Measurements from ENCODE around the gene INTS13.

Gene INTS13

GRCh38 chr12:26953447-26953846 is 15.7 kb upstream of the INTS13 start:
- no peaks in the 10 kb centered on the region for H3K27me3 ChIP-seq
- TF ChIP-seq, protein P1, sequence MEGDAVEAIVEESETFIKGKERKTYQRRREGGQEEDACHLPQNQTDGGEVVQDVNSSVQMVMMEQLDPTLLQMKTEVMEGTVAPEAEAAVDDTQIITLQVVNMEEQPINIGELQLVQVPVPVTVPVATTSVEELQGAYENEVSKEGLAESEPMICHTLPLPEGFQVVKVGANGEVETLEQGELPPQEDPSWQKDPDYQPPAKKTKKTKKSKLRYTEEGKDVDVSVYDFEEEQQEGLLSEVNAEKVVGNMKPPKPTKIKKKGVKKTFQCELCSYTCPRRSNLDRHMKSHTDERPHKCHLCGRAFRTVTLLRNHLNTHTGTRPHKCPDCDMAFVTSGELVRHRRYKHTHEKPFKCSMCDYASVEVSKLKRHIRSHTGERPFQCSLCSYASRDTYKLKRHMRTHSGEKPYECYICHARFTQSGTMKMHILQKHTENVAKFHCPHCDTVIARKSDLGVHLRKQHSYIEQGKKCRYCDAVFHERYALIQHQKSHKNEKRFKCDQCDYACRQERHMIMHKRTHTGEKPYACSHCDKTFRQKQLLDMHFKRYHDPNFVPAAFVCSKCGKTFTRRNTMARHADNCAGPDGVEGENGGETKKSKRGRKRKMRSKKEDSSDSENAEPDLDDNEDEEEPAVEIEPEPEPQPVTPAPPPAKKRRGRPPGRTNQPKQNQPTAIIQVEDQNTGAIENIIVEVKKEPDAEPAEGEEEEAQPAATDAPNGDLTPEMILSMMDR (IDR thresholded peaks at IDR 0.05; ENCODE audit: low read depth, low read length) = no peak
- no peak overlapping the region for H3K4me3 ChIP-seq (ENCODE audit: low read depth, low read length)
- no peaks in the 10 kb centered on the region for H3K9me3 ChIP-seq
- H3K36me3 ChIP-seq = peaks cover 10% of the 10 kb centered on the region
- H3K4me1 ChIP-seq = no peaks in the 10 kb centered on the region
- DNase-seq = no peak

DNA sequence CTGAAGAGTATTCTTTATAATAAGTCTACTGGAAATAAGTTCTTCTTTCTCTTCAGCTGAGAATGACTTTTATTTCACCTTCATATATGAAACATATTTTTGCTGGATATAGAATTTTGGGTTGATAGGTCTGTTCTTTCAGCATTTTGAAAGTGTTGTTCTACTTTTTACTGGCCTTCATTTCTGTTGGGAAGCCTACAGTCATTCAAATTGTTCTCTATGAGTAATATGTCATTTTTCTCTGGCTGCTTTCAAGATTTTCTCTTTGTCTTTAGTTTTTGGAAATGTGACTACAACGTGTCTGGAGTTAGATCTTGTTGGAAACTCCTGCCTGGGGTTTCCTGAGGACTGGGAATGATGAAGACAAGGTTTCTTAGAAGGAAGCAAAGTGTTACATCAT is 10.5 kb upstream of the INTS13 start:
- no peaks in the 10 kb centered on the region for H3K27me3 ChIP-seq
- H3K4me3 ChIP-seq (ENCODE audit: low read depth, low read length) = no peak overlapping the region
- no peaks in the 10 kb centered on the region for H3K36me3 ChIP-seq
- no peak for DNase-seq
- H3K4me1 ChIP-seq = no peaks in the 10 kb centered on the region
- TF ChIP-seq, protein P1 (IDR thresholded peaks at IDR 0.05; ENCODE audit: low read depth, low read length) = no peak
- no peaks in the 10 kb centered on the region for H3K9me3 ChIP-seq

DNA sequence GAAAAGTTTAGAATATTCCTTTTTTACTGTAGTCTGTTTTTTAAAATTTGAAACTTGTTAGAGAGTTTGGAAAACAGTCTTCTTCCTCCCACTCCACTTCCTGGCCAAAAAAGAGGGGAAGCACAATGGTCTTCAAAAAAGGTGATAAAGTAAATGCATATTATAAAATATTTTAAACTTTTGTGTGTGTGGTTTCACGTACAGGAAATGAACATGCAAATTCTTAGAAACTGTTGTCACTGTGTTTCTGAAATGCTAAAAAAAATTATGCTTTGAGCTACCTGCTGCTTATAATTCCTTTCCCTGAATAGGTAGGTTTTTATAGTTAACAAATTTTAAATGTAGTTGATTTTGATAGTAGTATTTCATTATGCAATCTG is 3.4 kb upstream of the INTS13 start:
- no peak for DNase-seq
- no peaks in the 10 kb centered on the region; the same call in 1 of the 2 replicates for H3K4me1 ChIP-seq
- H3K9me3 ChIP-seq = no peaks in the 10 kb centered on the region
- H3K36me3 ChIP-seq = no peaks in the 10 kb centered on the region
- no peaks in the 10 kb centered on the region for H3K27me3 ChIP-seq
- TF ChIP-seq, protein P1 (IDR thresholded peaks at IDR 0.05; ENCODE audit: low read depth, low read length) = no peak
- no peak overlapping the region for H3K4me3 ChIP-seq (ENCODE audit: low read depth, low read length)

DNA sequence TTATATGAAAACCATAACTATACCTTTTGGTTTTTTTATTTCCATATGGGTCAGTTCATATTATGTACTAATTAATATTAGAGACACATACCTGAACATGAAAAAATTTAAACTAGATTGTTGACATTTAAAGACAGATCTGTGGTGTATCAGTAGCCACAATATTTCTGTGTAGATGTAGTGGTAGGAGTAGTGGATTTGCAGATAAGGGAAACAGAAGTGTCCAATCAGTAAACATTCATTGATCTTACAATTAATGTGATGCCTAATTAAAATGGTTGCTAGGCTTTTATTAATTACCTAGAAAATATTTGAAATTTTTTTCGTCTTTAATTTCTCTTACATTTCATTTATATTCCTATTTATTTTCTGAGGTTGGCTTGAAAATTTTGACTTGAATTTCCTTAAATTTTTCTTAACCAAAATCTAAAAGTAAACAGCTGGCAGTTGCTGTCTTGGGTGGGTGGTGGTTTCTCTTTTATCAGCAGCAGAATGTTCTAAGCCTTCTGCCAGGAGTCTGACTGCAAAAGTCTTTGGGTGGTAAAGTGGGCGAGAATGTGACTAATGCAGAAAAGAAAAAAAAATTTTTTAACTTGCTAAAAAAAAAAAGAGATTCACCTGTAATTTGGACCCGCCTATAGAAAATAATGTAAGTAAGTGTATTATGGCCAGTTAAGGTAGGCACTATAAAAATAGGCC is 2.9 kb upstream of the INTS13 start:
- H3K4me3 ChIP-seq (ENCODE audit: low read depth, low read length) = peak overlapping the region; percentile 97
- no peaks in the 10 kb centered on the region; the same call in 1 of the 2 replicates for H3K4me1 ChIP-seq
- TF ChIP-seq, protein P1 (IDR thresholded peaks at IDR 0.05; ENCODE audit: low read depth, low read length) = no peak
- DNase-seq = no peak
- no peaks in the 10 kb centered on the region for H3K9me3 ChIP-seq
- H3K36me3 ChIP-seq = no peaks in the 10 kb centered on the region
- H3K27me3 ChIP-seq = no peaks in the 10 kb centered on the region

DNA sequence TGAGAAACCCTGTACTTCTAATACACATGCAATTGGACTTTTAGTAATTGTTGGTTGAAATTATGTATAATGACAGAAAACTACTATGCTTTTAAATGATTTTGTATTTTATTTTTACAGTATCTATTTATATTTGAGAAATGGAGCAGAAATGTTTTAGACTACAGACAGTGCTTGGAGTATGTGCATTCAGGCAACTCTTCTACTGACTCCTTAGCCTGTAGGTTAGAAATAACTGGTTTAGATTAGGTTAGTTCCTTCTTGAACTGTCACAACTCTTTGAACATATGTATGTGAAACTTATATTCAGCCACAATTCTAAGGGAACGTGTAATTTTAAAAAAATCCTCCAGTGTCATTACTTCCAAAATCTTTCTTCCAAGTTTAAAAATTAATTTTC is 2.2 kb upstream of the INTS13 start:
- Histone ChIP-seq H3K4me1 (no peaks in the 10 kb centered on the region; the same call in 1 of the 2 replicates), H3K36me3 (no peaks in the 10 kb centered on the region), H3K4me3 (ENCODE audit: low read depth, low read length) (peak overlapping the region; percentile 97), H3K27me3 (no peaks in the 10 kb centered on the region), H3K9me3 (no peaks in the 10 kb centered on the region)
- TF ChIP-seq, protein P1 (IDR thresholded peaks at IDR 0.05; ENCODE audit: low read depth, low read length) = no peak
- no peak for DNase-seq

DNA sequence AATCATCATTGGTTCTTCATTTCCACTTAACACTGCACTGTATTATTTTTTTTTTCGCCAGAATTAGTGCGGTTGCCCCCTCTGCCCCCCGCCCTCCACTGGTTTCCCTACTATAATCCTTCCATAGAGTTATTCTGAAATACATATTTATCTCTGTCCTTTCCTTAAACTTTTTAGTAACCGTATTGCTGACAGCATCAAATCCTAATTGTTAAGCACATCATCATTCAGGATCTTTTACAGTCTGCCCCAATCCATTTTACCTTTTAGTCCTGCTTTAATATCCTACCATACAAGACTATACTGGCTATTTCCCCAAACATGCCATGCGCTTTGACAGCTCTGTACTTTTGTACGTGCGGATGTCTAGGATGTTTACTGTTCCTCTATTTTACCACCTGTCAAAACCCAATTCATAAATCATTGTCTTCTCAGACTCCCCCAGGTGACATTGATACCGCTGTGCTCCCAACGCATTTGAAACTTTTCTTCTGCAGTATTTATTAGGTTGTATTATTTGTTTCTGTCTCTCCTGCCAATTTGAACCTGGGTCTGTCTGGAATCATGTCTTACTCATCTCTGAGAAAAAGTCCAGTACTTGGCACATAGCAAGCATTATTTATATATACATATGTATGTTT is 1.5 kb upstream of the INTS13 start:
- Histone ChIP-seq H3K36me3 (no peaks in the 10 kb centered on the region), H3K4me1 (no peaks in the 10 kb centered on the region; the same call in 1 of the 2 replicates), H3K4me3 (ENCODE audit: low read depth, low read length) (peak overlapping the region; percentile 97), H3K9me3 (no peaks in the 10 kb centered on the region), H3K27me3 (no peaks in the 10 kb centered on the region)
- no peak for DNase-seq
- TF ChIP-seq, protein P1 (IDR thresholded peaks at IDR 0.05; ENCODE audit: low read depth, low read length) = no peak
